Subcutaneous abdominal adipose tissue (tissue), 5 donors: ENCODE data around the gene PRAMEF2.
"Not testable (repeated sequence)": the region's sequence is repeated elsewhere in the genome, so short reads cannot be mapped to it uniquely, and the experiment has no call there.

Source experiments
- H3K27ac ChIP-seq: one replicate; pipeline ENCODE4 v1.7.0; 2013; ENCODE audit warnings: low read depth, mild to moderate bottlenecking, inconsistent platforms, low read length, moderate library complexity
- H3K27me3 ChIP-seq, 5 donors: one replicate each; pipeline ENCODE4 v1.7.0; 2013; ENCODE audit warnings: low read length in 5 of 5, inconsistent platforms in 1 of 5; ENCODE audit not compliant: control insufficient read depth in 5 of 5, insufficient read depth in 4 of 5
- H3K36me3 ChIP-seq, 5 donors: one replicate each; pipeline ENCODE4 v1.7.0; 2013; ENCODE audit warnings: low read length in 5 of 5; ENCODE audit not compliant: control insufficient read depth in 5 of 5, insufficient read depth in 5 of 5
- H3K4me1 ChIP-seq, 5 donors: one replicate each; pipeline ENCODE4 v1.7.0; 2013; ENCODE audit warnings: low read length in 5 of 5, mild to moderate bottlenecking in 3 of 5, moderate library complexity in 1 of 5; ENCODE audit not compliant: control insufficient read depth in 5 of 5, insufficient read depth in 5 of 5
- H3K4me3 ChIP-seq, 5 donors: one replicate each; pipeline ENCODE4 v1.7.0; 2013; ENCODE audit warnings: low read length in 5 of 5, low read depth in 1 of 5
- H3K9ac ChIP-seq, 5 donors: one replicate each; pipeline ENCODE4 v1.7.0; 2013; ENCODE audit warnings: low read length in 5 of 5, mild to moderate bottlenecking in 4 of 5, moderate library complexity in 3 of 5
- H3K9me3 ChIP-seq, 5 donors: one replicate each; pipeline ENCODE4 v1.7.0; 2013; ENCODE audit warnings: low read length in 5 of 5; ENCODE audit not compliant: control insufficient read depth in 5 of 5
- donor health status: healthy.
- donor health status: healthy.
- donor health status: healthy.
- donor health status: healthy.
- donor health status: healthy.

PRAMEF2 gene

GRCh38 chr1:12863131-12863880 is 6.4 kb downstream of the PRAMEF2 start:
- not testable (repeated sequence) for H3K36me3 ChIP-seq, H3K9me3 ChIP-seq, H3K4me3 ChIP-seq, H3K27ac ChIP-seq, H3K4me1 ChIP-seq, H3K9ac ChIP-seq, H3K27me3 ChIP-seq

DNA sequence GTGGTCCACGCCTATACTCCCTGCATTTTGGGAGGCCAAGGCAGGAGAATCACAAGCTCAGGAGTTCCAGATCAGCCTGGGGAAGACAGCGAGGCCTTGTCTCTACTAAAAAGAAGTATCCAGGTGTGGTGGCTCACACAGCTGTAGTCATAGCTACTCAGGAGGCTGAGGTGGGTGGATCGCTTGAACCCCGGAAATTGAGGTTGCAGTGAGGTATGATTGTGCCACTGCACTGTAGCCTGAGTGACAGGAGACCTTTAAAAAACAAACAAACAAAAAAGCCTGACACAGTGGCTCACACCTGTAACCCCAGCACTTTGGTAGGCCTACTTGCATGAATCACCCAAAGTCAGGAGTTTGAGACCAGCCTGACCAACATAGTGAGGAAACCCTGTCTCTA is 21.6 kb downstream of the PRAMEF2 start:
- H3K9me3 ChIP-seq, H3K4me3 ChIP-seq, H3K9ac ChIP-seq, H3K4me1 ChIP-seq, H3K27me3 ChIP-seq, H3K27ac ChIP-seq, H3K36me3 ChIP-seq: not testable (repeated sequence)

DNA sequence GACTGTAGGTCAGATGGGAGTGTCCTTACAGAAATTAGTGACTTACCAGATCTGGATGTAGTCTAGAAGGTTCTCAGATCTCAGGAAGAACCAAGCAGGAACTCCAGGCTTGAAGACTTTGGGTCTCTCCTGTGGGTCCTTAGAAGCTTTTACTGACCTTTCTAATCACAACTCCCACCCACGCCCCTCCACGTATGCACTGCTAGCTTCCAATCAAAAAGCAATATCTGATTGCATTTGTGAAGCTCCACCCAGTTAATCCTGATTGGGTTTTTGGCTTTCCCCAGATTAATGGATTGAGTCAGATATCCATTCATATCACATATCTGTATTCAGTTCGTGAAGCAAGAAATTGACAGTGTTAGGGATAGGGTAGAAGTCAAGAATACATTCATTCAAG is 29.2 kb downstream of the PRAMEF2 start, which contains the start of gene PRAMEF4:
Gene PRAMEF4, minus strand, starts transcription at position 101 of the 400 bp plus-strand sequence. CDS start 2,807 bp downstream, outside the sequence.
- H3K27me3 ChIP-seq, H3K36me3 ChIP-seq, H3K27ac ChIP-seq, H3K4me1 ChIP-seq, H3K4me3 ChIP-seq, H3K9ac ChIP-seq, H3K9me3 ChIP-seq: not testable (repeated sequence)

GRCh38 chr1:12898170-12898569 is 41.3 kb downstream of the PRAMEF2 start, which contains the start of gene PRAMEF10:
TSS of gene PRAMEF10 (minus strand) at chr1:12898270. CDS start at chr1:12895847, 2,423 bp downstream.
- not testable (repeated sequence) for H3K27ac ChIP-seq, H3K9ac ChIP-seq, H3K9me3 ChIP-seq, H3K36me3 ChIP-seq, H3K27me3 ChIP-seq, H3K4me3 ChIP-seq, H3K4me1 ChIP-seq

- not testable (repeated sequence) for H3K9ac ChIP-seq, H3K4me3 ChIP-seq, H3K36me3 ChIP-seq, H3K9me3 ChIP-seq, H3K27ac ChIP-seq, H3K27me3 ChIP-seq, H3K4me1 ChIP-seq
These were observed 42.3 kb downstream of the PRAMEF2 start for GRCh38 chr1:12899186-12899585.

DNA sequence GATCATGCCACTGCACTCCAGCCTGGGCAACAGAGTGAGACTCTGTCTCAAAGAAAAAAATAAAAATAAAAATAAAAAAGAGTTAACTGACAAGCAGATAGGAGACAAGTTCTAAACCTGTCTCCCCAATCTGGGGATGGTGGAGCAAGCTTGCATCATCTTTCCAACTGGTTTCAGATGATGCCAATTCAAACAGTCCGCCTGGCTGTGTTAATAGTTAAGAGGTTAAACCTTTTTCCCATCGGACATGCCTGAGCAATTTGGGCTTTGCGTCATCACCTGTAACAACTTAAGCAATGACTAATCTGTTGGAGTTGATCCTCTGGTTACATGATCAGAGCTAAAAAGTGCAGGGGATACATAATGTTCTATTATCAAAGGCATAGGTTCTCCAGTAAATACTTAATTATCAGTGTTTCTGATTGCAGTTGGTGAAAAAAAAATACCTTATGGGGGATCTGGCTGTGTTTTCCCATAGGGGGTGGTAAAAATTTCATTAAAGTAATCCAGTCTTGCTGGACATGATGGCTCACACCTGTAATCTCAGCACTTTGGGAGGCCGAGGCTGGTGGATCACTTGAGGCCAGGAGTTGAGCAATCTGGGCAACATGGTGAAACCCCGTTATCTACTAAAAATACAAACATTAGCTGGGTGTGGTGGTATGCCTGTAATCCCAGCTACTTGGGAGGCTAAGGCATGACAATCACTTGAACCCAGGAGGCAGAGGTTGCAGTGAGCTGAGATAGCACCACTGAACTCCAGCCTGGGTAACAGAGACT is 47.1 kb downstream of the PRAMEF2 start:
- H3K27ac ChIP-seq: not testable (repeated sequence)

More for the DNA sequence above, 47.1 kb downstream of the PRAMEF2 start:
- H3K9ac ChIP-seq, H3K36me3 ChIP-seq, H3K9me3 ChIP-seq, H3K4me1 ChIP-seq, H3K27me3 ChIP-seq, H3K4me3 ChIP-seq: not testable (repeated sequence)
